UCSD-AML1 (cell line): Measurements from ENCODE around the gene CFAP90.

Source experiments
- DNase-seq: peaks from one replicate; lab custom pipeline; 2025; ENCODE audit not compliant: unreplicated experiment; lab: John Stamatoyannopoulos, UW

The CFAP90 gene

DNA sequence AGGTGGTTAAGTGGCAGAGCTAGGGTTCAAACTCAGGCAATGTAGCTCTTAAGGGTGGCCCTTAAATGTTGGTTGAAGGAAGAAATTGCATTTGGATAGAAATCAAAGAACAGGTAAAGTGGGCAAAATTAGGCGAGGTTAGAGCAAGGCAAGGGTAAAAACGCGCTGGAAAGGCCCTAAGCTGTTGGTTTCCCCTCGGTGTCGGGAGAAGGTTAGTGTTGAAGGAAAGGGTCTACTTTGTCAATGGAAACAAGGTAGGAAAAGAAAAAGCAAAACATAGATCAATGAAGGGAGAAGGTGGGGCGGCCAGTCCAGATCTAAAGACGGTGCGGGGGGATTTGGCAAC lies 17.5 kb upstream of the CFAP90 start:
- no peak for DNase-seq

DNA sequence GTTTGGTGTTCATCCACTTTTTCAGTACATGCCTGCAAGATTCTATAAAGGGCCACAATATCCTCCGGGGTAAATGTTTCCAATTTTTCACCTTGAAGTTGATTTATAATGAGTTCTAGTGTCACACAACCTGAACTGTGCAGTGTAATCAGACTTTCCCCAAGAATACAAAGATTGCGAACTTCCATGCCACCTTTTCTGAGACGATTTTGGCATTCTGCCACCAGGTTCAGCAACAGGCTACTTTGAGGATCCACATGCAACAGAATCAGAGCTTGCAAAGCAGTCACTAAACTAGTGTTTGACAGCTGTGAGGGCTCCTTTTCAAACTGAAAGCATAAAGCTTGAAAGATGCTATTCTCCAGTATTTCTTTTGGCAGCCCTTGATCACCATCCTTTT lies 16.3 kb upstream of the CFAP90 start:
- no peak for DNase-seq

DNA sequence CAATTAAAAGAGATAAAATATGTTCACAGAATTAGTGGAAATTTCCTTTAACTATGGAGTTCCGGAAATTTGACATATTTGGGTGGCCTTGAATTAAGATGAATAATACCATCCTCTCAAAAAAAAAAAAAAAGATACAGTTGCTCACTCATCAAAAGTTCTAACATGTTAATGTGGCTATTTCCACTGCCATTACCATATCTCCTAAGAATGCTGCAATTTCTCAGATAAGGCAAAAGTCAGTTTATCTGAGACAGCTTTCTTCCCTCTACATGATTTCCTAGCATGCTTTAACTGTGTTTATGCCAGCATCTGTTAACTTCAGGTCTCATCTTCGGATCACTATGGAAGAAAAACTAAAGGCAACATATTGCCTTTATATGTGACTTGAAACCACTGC lies 15.3 kb upstream of the CFAP90 start:
- no peak for DNase-seq

DNA sequence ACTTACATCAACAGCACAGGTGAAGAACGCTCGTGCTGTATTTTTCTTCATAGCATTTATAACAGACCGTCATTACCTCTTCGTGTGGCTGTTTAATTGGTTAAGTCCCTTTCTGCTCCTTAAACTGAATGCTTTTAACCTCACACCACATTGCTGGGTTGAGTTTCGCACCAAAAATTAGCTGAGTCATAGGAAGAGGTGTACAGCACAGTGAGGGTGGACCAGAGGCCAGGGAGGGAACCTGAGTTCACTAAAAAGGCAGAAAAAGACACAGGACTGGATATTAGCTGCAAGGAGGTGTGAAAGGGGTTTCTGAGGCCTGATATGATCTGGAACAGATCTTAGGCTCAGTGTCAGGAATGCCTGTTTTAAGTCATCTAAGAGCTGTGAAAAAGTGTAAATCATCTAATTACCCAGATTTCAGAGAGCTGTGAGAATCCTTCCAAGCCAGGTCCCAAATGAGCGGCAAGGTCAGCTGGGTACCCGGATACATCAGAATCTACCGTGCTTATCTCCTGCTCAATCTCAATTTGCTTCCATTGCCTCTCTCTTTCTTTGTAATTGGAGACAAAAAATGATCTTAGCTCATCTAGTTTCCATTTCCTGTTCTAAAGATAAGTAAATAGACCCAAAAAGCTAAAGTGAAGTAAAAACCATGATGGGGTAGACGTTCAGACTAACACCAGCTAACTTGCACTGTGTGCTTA lies 7.1 kb upstream of the CFAP90 start:
- no peak for DNase-seq

DNA sequence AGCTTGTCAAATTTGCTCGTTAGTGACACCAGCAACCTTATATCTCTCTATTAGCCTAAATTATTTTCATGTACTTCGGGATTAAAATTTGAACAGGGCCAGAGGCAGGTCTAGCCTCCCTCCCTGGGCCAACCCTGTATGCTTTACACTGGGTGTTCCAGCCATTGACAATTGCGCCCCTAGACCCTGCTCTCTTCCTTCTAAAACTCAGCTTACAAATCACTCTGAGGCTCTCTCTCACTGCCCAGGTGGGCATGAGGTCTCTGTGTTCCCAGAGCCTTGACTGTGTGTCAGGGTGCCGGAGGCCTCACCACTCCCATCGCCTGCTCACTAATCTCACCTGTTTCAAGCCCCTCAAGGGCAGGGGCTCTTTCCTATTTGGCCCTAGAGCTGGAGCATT lies 6.4 kb upstream of the CFAP90 start:
- DNase-seq: no peak

DNA sequence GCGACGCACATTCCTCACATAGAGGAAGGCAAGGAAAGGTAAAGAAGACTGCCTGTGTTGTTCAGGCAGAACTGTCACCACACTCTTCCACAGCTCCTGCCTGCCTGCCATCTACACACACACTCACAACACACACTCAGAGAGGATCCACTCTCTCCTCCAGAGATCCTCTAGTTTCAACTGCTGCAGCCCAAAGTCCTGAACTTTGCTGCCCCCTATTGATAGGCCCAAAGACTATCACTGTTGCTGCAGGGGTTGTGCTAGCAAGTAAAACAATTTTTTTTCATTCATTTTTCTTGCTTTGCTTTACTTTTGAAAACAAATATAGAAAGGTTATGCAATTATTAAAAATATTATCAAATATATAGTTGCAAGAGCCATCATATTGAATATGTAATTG lies 5.9 kb upstream of the CFAP90 start:
- peak; percentile 15 for DNase-seq

DNA sequence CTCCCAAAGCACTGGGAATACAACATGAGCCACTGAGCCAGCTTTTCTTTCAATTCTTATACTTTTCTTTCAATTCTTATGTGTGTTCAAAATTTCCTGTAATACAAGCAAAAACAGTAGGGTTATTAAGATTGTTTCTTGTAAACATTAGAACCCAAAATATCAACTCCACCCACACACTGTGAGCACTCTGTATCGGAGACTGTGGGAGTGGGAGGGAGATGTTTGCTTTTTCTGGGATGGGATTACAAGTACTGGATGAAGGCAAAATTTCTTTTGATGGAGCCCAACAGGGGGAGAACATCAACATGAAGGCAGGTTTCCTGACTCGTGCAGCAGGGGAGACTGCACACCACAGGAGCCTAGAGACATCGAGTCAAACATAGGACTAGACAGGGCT lies 4.7 kb upstream of the CFAP90 start:
- no peak for DNase-seq

DNA sequence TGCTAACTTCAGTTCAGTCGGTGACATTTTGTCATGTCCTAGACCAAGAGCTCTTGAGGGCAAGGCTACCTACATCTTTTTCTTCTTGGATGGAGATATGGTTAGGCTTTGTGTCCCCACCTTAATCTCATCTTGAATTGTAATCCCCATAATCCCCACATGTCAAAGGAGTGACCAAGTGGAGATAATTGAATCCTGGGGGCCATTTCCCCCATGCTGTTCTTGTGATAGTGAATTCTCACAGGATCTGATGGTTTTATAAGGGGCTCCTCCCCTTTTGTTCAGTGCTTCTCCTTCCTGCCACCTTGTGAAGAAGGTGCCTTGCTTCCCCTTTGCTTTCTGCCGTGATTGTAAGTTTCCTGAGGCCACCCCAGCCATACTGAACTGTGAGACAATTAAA lies 2.1 kb upstream of the CFAP90 start:
- no peak for DNase-seq

DNA sequence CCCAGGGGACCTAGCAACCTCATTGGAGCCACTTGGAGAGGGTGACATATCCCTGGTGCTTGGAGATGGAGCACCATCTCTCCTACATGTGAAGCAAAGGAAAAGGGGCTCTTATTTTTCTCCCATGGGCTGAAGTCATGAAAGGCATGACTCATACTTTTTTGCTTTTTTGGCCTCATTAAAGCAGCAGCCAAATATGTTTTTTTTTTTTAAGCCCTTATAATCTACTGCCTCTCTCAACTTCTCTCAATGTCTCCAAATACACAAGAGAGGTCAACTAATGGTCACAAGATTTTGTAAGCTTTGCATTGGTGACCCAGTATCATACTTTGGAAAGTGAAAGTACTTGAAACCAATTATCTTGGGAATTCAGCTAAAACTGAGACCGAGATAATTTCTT lies 1.6 kb upstream of the CFAP90 start:
- DNase-seq: no peak

DNA sequence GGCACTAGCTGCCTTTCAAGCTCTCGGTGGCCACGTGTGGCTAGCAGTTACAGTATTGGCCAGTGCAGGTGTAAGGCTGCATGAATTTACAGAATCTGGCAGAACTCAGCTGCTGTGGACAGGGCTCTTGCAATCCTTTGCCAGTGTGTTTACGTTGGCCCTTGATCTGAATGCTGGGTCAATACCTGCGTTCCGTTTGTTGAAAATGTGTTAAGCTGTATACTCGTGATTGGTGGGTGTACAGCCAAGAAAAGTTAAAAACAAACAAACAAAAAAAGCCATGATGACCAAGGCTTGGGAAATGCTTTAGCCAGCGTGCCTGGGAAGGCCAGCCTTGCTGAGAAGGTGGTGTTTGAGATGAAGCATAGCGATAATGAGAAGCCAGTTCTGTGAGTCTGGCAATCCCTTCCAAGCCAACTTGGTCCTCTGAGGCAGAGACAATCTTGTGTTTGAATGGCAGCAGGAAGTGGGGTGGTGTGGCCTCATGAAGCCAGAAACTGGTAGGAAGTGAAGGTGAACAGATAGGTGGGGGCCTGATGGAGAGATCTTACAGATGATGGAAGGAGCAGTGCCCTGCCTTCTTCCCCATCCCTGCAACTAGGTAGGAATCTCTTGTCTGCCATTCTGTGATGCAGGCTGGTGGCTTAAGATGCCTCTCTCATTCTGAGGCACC lies 820 bp upstream of the CFAP90 start:
- no peak for DNase-seq

DNA sequence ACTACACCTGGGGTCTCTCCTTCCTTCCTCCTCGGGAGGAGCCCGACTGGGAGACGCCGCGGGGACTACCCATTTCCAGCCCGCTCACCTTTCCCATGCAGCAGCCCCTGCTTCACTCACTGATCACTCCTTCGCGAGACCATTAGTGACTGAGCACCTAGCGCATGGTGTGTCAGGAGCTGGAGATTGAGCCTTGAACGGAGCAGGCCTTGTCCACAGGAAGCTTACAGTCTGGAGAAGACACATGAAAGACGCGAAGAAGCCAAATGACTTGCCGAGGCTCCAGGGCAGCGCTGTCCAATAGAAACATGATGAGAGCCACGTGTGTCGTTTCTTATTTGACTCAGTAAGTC lies 283 bp upstream of the CFAP90 start:
- DNase-seq: no peak

DNA sequence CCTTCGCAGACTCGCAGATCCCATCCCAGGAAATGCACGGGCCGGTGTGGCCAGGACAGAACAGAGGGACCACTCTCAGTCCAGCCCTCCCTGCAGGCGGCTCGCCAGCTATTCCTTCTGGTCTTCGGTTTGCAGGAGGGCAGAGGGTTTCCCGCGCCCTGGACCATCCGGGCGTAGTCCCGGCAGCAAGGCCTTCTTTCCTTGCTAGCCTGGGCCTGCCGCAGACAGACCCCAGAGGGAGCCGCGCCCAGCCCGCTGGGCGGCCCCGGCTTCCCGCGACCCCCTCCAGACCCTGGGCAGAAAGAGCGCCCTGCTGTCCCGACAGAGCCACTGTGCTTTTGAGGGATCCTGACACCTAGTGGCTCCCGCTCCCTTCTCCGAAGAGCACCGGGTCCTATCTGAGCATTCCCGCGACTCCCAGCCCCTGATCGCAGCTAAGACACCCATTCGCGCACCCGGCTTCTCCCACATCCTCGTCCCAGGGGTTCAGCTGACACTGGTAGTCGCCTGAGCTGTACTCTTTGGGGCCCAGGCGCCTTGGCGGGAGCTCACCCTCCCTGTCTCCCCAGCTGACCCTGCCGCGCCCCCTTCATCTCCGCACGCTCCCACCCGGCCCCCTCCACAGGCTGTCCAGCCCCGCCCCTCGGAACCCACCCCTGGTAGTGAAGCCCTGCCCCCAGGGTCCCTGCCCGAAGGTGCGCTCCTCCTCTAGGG lies 1.1 kb downstream of the CFAP90 start:
- no peak for DNase-seq

DNA sequence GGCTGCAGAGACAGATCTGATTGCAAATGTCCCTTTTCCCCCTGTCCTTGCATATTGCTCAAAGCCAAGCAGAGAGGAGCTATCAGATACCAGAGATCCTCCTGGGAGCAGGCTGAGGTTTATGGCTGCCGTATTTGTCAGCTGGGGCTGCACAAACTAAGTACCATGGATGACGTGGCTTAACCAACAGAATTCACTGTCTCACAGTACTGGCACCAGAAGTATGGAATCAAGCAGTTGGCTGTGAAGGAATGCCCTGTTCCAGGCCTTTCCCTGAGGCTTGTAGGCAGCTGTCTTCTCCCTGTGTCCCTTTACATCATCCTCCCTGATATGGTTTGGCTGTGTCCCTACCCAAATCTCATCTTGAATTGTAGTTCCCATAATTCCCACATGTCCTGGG lies 2.6 kb downstream of the CFAP90 start:
- DNase-seq: no peak

DNA sequence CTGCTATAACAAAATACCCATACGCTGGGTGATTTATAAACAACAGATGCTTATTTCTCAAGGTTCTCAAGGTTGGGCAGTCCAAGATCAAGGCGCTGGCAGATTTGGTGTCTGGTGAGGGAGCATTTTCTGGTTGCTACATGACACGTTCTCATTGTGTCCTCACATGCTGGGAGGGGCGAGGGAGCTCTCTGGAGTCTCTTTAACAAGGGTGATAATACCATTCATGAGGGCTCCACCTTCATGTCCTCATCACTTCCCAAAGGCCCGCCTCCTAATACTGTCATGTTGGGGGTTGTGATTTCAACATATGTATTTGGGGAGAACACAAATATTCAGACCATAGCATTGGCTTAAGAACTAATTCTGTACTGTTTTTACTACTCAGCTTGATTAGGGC lies 4.6 kb downstream of the CFAP90 start:
- no peak for DNase-seq

DNA sequence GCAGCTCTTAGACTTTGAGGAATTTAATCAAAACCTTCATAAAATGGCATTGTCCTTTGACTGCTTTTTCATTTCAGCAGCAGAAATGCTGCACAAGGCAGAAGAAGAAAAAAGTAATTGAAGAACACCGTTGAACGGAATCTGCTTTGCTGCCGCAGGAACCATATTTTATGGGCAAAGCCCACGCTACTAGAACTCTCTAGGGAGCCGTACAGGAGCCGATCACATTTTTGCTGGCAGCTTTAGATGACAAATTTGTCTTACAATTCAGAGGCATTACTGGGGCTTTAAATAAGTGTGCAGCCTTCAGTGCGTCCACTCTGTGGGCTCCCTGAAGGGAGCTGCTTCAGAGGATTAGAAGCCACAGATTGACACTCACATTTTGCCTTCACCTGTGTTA lies 5.4 kb downstream of the CFAP90 start:
- no peak for DNase-seq

DNA sequence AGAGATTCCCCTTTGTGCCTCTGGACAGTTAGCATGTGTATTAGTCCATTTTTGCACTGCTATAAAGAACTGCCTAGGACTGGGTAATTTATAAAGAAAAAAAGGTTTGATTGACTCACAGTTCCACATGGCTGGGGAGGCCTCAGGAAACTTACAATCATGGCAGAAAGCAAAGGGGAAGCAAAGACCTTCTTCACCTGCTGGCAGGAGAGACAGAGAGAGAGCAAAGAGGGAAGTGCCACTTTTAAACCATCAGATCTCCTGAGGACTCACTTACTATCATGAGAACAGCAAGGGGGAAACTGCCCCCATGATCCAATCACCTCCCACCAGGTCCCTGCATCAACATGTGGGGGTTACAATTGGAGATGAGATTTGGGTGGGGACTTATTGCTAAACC lies 6.0 kb downstream of the CFAP90 start:
- no peak for DNase-seq

DNA sequence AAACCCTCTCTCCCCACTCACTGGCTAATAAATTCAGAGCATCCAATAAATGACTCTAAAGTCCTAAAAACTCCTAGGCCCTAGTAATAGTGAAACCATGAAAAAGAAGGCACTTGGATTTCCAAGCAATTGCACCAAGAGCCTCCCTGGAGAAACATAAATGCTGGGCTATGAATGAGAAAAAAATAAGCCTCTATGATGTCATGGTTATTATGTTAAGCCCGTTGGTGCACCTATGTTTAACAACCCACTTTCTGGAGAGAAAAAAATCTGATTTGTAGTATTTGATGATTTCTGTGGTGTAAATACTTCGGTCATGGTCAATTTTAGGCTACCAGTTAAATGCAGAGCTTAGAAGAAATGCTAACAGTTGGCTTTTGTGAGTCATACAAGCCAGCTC lies 8.4 kb downstream of the CFAP90 start:
- no peak for DNase-seq

DNA sequence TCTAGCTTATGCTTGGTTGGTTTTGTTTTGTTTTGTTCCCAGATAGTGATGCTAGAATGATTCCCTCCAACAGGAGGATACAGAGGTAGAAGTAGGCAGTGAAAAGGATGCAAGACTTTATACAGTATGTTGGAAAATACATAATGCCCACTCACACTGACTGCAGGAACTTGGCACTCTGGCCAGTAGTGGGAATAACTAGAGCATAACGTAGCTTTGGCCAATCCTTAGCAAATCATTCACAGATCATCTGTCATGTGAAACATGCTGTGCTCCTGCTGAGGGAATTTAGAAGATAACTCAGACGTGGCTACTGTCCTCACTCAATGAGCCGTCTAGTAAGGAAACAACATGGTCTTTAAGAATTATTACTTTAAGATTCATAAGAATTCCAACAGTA lies 13.5 kb downstream of the CFAP90 start:
- no peak for DNase-seq

DNA sequence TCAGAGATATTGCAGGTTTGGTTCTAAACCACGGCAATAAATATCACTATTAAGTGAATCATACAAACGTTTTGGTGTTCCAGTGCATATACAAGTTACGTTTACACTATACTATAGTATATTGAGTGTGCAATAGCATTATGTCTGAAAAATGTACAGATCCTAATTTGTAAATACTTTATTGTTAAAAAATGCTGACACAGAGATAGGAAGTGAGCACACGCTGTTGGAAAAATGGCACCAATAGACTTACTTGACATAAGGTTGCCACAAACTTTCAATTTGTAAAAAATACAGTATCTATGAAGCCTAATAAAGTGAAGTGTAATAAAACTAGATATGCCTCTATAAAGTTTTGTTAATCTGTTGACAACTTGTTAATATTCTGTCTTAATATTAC lies 16.0 kb downstream of the CFAP90 start:
- no peak for DNase-seq

DNA sequence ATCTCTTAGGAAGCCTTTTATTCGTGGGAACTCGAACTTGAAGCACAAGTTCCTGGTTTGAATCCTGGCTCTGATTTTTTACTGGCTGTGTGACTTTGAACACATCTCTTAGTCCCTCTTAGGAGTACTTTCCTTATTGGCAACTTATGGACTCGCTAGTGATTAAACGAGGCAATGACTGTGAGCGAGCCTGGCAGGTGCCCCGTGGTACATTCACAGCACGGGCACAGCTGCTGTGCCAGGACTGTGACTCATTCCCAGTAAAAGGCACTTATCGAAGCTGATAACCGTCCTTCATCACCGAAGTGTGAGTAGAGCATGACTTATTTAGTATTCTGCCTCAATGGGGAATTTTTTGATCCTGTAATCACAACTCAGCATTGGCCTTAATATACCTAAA lies 22.7 kb downstream of the CFAP90 start:
- no peak for DNase-seq

DNA sequence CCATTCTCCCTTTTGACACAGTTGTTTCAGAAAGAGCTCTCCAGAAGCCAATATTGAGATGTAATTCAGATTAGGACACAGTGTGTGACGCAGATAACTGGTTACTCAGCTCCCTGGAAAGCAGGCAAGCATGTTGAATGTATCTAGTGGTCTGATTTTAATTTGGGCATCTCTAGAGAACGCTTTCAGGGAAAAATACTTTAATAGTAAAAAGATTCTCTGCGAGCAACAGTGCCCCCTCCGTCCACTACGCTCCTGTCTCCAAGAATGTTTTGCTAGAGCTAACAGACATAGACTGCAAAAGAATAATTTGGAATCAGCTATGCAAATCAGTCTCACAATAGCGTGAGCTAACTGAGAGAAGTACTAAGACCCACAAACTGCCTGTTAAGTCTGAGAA lies 23.3 kb downstream of the CFAP90 start:
- no peak for DNase-seq

DNA sequence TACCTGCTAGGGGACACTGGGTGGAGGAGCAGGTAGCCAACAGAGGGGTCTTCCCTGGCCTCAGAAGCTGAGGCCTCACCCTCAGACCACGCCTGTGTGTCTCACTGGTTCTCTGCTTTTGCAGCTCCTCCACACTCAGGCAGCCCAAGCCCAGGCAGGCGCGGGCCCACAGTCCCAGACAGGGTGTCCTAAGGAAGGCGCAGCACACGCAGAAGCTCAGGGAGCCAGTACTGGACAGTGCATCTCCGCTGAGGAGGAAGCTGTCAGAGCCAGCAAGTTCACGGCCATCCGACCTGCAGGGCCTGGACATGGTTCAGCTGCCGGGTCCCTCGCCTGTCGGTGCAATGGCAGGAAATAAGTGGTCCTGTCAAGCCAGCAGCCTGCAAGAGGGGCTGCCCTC lies 25.3 kb downstream of the CFAP90 start:
- DNase-seq: no peak

DNA sequence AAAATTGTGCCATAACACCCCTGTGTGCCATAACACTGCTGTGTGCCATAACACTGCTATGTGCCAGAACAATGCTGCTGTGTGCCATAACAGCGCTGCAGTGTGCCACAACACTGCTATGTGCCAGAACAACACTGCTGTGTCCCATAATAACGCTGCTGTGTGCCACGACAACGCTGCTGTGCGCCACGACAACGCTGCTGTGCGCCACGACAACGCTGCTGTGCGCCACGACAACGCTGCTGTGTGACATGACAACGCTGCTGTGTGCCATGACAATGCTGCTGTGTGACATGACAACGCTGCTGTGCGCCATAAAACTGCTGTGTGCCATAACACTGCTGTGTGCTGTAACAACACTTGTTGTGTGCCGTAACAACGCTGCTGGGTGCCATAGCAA lies 25.9 kb downstream of the CFAP90 start:
- DNase-seq: no peak
